HepG2 (cell line): ENCODE measurements around the gene KRTAP9-3. TPM values are rescaled to one million over a fixed set of nuclear protein-coding genes. Genes with fewer than 3 reads are reported as not detected.

Source experiments
- ATAC-seq: fragments of 200-7000 bp; cut with Tn5 transposase; 3 replicates; pipeline ENCODE4 v1.9.1; 2020; ENCODE audit warnings: mild to moderate bottlenecking, moderate library complexity
- BruUV-seq: library from RNA; stranded (reverse); fragments of 400-500 nt; replicated peaks from 2 replicates; lab custom pipeline; 2021; lab: Mats Ljungman, UMichigan
- CTCF ChIA-PET: fragments of 300-600 bp; formaldehyde crosslinking; extraction: SDS; loops from one replicate; lab custom pipeline; 2021; ENCODE audit warnings: low total read pairs, inconsistent platforms, low intra/inter-chr PET ratio; lab: Yijun Ruan, JAX
- POLR2A ChIA-PET: fragments of 350-600 bp; sonication (Branson Sonifier 250); formaldehyde crosslinking; loops from one replicate; lab custom pipeline; 2020; ENCODE audit warnings: antibody characterized with exemption, inconsistent platforms; lab: Yijun Ruan, JAX
- DNase-seq: peaks from one replicate; pipeline ENCODE4 v3.0.0-alpha.2; 2015; ENCODE audit warnings: low spot score
- FAIRE-seq: peaks from 3 replicates; lab custom pipeline; 2011; peaks lifted over from hg19 to GRCh38; lab: Jason Lieb, UNC
- H2AFZ ChIP-seq: one replicate; pipeline ENCODE4 v1.6.1; 2011; ENCODE audit warnings: low read length, inconsistent platforms
- H3K27ac ChIP-seq: fragments of 300-600 bp; 3 replicates; pipeline ENCODE4 v1.8.0; 2011; ENCODE audit warnings: mixed run types, mild to moderate bottlenecking, mixed read lengths, low read length, inconsistent platforms; ENCODE audit not compliant: insufficient read depth; ENCODE audit errors: extremely low read length
- H3K27me3 ChIP-seq, 2 experiments: fragments of 200-600 bp in 1 of 2; 2 replicates in 1 of 2; 3 replicates in 1 of 2; pipeline versions ENCODE4 v1.6.0 to v1.8.0; 2011; ENCODE audit warnings: low read length in 2 of 2, mild to moderate bottlenecking in 2 of 2, moderate library complexity in 2 of 2, inconsistent platforms in 1 of 2; ENCODE audit not compliant: insufficient read depth in 2 of 2, control insufficient read depth in 1 of 2
- H3K36me3 ChIP-seq, 2 experiments: fragments of 200-600 bp in 1 of 2; replicated peaks in 1 of 2; 2 replicates in 1 of 2; 3 replicates in 1 of 2; pipeline versions ENCODE4 v1.5.1 to v1.8.0; 2011; ENCODE audit warnings: low read length in 2 of 2, inconsistent platforms in 1 of 2; ENCODE audit not compliant: insufficient read depth in 2 of 2, control insufficient read depth in 1 of 2
- H3K4me1 ChIP-seq: 2 replicates; pipeline ENCODE4 v1.5.1; 2012; ENCODE audit warnings: low read length, inconsistent platforms; ENCODE audit not compliant: insufficient read depth
- H3K4me2 ChIP-seq: 2 replicates; pipeline ENCODE4 v1.6.0; 2011; ENCODE audit warnings: low read depth, low read length, inconsistent platforms
- H3K4me3 ChIP-seq, 3 experiments: fragments of 200-600 bp in 1 of 3; sonication (generic), shearing (Covaris generic) in 1 of 3; replicated peaks in 1 of 3; 2 replicates each; pipeline ENCODE4 v1.5.1; 2011 to 2016; ENCODE audit warnings: low read length in 3 of 3, inconsistent platforms in 2 of 3, low read depth in 2 of 3, mild to moderate bottlenecking in 2 of 3, control low read depth in 1 of 3, mixed read lengths in 1 of 3; ENCODE audit not compliant: insufficient read depth in 1 of 3
- H3K79me2 ChIP-seq: one replicate; pipeline ENCODE4 v1.6.1; 2011; ENCODE audit warnings: low read length, inconsistent platforms; ENCODE audit not compliant: insufficient read depth
- H3K9ac ChIP-seq: 2 replicates; pipeline ENCODE4 v1.6.0; 2011; ENCODE audit warnings: mild to moderate bottlenecking, low read depth, low read length, inconsistent platforms; ENCODE audit not compliant: insufficient read depth
- H3K9me3 ChIP-seq: 2 replicates; pipeline ENCODE4 v1.5.1; 2012; ENCODE audit warnings: mild to moderate bottlenecking, low read length
- H4K20me1 ChIP-seq: 2 replicates; pipeline ENCODE4 v1.6.0; 2011; ENCODE audit warnings: inconsistent platforms, mild to moderate bottlenecking, low read length, moderate library complexity; ENCODE audit not compliant: insufficient read depth
- AGO2 ChIP-seq: fragments of 200-400 bp; formaldehyde crosslinking; optimal IDR thresholded peaks from 2 replicates; pipeline ENCODE3; 2017; ENCODE audit warnings: mild to moderate bottlenecking, low read depth, low read length, moderate library complexity
- CREB1 ChIP-seq, 2 experiments: fragments of 450-650 bp in 1 of 2; IDR thresholded peaks; 2 replicates each; pipeline ENCODE4 v1.6.1; 2016 to 2017; ENCODE audit warnings: control low read depth in 1 of 2, mild to moderate bottlenecking in 1 of 2, missing compliant biosample characterization in 1 of 2, missing genetic modification characterization in 1 of 2
- HOXD1 ChIP-seq: sonication (generic); formaldehyde crosslinking; IDR thresholded peaks from 2 replicates; pipeline ENCODE4 v1.5.0; 2020; ENCODE audit warnings: missing genetic modification reagents
- IKZF1 ChIP-seq: fragments of 450-650 bp; IDR thresholded peaks from 2 replicates; pipeline ENCODE4 v1.7.1; 2016
- MIER3 ChIP-seq: IDR thresholded peaks from 2 replicates; pipeline ENCODE4 v1.6.1; 2016; ENCODE audit warnings: missing compliant biosample characterization, borderline replicate concordance
- MTA1 ChIP-seq: sonication (generic); formaldehyde crosslinking; IDR thresholded peaks from 2 replicates; pipeline ENCODE4 v1.4.0; 2020; ENCODE audit warnings: missing genetic modification reagents, mild to moderate bottlenecking, borderline replicate concordance
- NFIB ChIP-seq: sonication (generic); formaldehyde crosslinking; IDR thresholded peaks from 2 replicates; pipeline ENCODE4 v1.9.0; 2021; ENCODE audit warnings: missing genetic modification reagents, mild to moderate bottlenecking, borderline replicate concordance
- PITX1 ChIP-seq: sonication (generic); formaldehyde crosslinking; IDR thresholded peaks from 2 replicates; pipeline ENCODE4 v1.5.1; 2020; ENCODE audit warnings: mild to moderate bottlenecking, missing genetic modification reagents
- POLR2AphosphoS2 ChIP-seq: IDR thresholded peaks from 2 replicates; pipeline ENCODE4 v1.6.1; 2011; ENCODE audit warnings: low read depth, low read length, improper control_type of control experiment
- TBX2 ChIP-seq: sonication (generic); formaldehyde crosslinking; IDR thresholded peaks from 2 replicates; pipeline ENCODE4 v1.5.0; 2020; ENCODE audit warnings: missing genetic modification reagents, mild to moderate bottlenecking, borderline replicate concordance
- WGBS: methylation state at CpG from one replicate; pipeline ENCODE4 v1.1.6; 2017; ENCODE audit warnings: low lambda C conversion rate; 5-methylcytosine and 5-hydroxymethylcytosine counted together
- in situ Hi-C: cut with HindIII; loops from 2 replicates; pipeline ENCODE4 v1.10.0; 2017; ENCODE audit warnings: low pct_unique_long_range_greater_than_20kb; ENCODE audit not compliant: extremely low pct_ligation_motif_present
- intact Hi-C: fragments of 100-400 bp; cut with micrococcal nuclease; formaldehyde crosslinking; loops from one replicate; pipeline ENCODE4 v1.10.0; 2022; ENCODE audit not compliant: unreplicated experiment
- polyA plus RNA-seq, 8 experiments: library from polyadenylated mRNA; depleted of rRNA in 3 of 8; stranded (reverse) in 7 of 8; unstranded in 1 of 8; fragments of >200 nt; fragmentation: Illumina TruSeq in 4 of 8; extraction: Trizol in 4 of 8; gene quantifications; 2 replicates each; pipeline versions ENCODE4 v1.2.1 to v1.2.3, GENCODE V29; 2011 to 2016; ENCODE audit warnings: low read depth in 4 of 8, missing spikeins in 1 of 8, mixed read lengths in 1 of 8; ENCODE audit not compliant: insufficient read depth in 1 of 8
- total RNA-seq, 5 experiments: library from RNA; depleted of rRNA; stranded (reverse); fragments of >200 nt; fragmentation: Illumina TruSeq; extraction: Trizol; gene quantifications; 2 replicates each; pipeline ENCODE4 v1.2.3, GENCODE V29; 2016; ENCODE audit warnings: low read depth in 1 of 5
- TF ChIP-seq, protein P1 (sequence below): sonication (generic); formaldehyde crosslinking; IDR thresholded peaks from 2 replicates; pipeline ENCODE4 v1.4.0; 2020; ENCODE audit warnings: missing genetic modification reagents

Gene KRTAP9-3
- total and polyA plus RNA-seq, 2 of the 13 experiments (the other 11 are each of a cell fraction or from before 2014, with no cell fraction given): not detected

DNA sequence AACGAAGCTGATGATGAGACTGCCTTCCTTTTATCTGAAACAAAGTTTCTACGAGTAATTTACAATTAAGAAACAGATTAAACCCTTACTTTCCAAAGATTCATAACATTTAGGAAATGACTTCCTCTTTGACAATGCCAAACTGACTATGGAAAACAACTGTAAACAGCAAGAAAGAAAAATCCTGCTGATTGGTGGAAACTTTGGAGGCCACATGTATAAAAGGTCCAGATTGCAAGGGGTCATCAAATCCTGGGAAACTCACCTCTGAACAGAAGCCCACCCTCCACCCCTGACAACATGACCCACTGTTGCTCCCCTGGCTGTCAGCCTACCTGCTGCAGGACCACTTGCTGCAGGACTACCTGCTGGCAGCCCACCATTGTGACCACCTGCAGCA, 32.8 kb downstream of the KRTAP9-3 start, which contains the start of gene KRTAP9-6:
KRTAP9-6 (plus strand) TSS at position 301 of the 400 bp plus-strand sequence; CDS start at position 301, 0 bp downstream.
- H3K9me3 ChIP-seq: no peaks in the 10 kb centered on the region
- no peak within 1 kb of the TSS for H2AFZ ChIP-seq
- CTCF ChIA-PET: no interaction called here
- H3K27ac ChIP-seq: no peak within 1 kb of the TSS
- no peak for ATAC-seq
- intact Hi-C loops (no loop called here), in situ Hi-C loops (no loop called here)
- H4K20me1 ChIP-seq: no peaks in the 10 kb centered on the region
- FAIRE-seq: no peak
- no TSS peak for BruUV-seq
- POLR2A ChIA-PET: no interaction called here
- TF ChIP-seq MIER3 (CRISPR knock-in tag): no peak
- TF ChIP-seq HOXD1 (CRISPR knock-in tag): no peak
- TF ChIP-seq AGO2: no peak
- TF ChIP-seq TBX2 (CRISPR knock-in tag): no peak
- TF ChIP-seq CREB1 (IDR thresholded peaks at IDR 0.05): no peak
- TF ChIP-seq CREB1 (CRISPR knock-in tag; IDR thresholded peaks at IDR 0.05): no peak
- TF ChIP-seq PITX1 (CRISPR knock-in tag): no peak
- TF ChIP-seq IKZF1: no peak
- TF ChIP-seq, protein P1, sequence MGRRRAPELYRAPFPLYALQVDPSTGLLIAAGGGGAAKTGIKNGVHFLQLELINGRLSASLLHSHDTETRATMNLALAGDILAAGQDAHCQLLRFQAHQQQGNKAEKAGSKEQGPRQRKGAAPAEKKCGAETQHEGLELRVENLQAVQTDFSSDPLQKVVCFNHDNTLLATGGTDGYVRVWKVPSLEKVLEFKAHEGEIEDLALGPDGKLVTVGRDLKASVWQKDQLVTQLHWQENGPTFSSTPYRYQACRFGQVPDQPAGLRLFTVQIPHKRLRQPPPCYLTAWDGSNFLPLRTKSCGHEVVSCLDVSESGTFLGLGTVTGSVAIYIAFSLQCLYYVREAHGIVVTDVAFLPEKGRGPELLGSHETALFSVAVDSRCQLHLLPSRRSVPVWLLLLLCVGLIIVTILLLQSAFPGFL: no peak
- TF ChIP-seq POLR2AphosphoS2: no peak
- TF ChIP-seq MTA1 (CRISPR knock-in tag): no peak
- no peak for TF ChIP-seq NFIB (CRISPR knock-in tag)
- H3K4me3 ChIP-seq: no peak within 1 kb of the TSS
- no peaks in the 10 kb centered on the region for H3K36me3 ChIP-seq
- no peak within 1 kb of the TSS for H3K4me2 ChIP-seq
- no peaks in the 10 kb centered on the region; a peak in 1 of 5 replicates for H3K27me3 ChIP-seq
- no peak within 1 kb of the TSS for H3K9ac ChIP-seq
- WGBS: 0% methylated on average over 2 of the region's 2 CpGs
- H3K79me2 ChIP-seq: no peaks in the 10 kb centered on the region
- no peaks in the 10 kb centered on the region for H3K4me1 ChIP-seq
- no peak for DNase-seq
